Right lobe of liver (tissue), 6 donors: ENCODE measurements around the gene PHKG2. TPM values are rescaled to one million over a fixed set of nuclear protein-coding genes. Genes with fewer than 3 reads are reported as not detected.
A peak's percentile ranks its signal among the peaks of the same experiment; 100 is the strongest.

ENCODE experiments used
- ATAC-seq, 4 donors: fragments of 200-7000 bp; cut with Tn5 transposase; one replicate each; pipeline ENCODE4 v1.9.1; 2020; ENCODE audit warnings: mild to moderate bottlenecking in 4 of 4, moderate library complexity in 4 of 4
- DNase-seq, 3 donors: peaks; one replicate each; pipeline ENCODE4 v3.0.0-alpha.2; 2020
- H3K27ac ChIP-seq, 3 donors: fragments of 200-600 bp; one replicate each; pipeline ENCODE4 v1.8.0; 2022
- H3K27me3 ChIP-seq, 2 donors: fragments of 200-600 bp; one replicate each; pipeline ENCODE4 v1.8.0; 2022
- H3K36me3 ChIP-seq, 4 donors: fragments of 200-600 bp; sonication (generic) in 1 of 4; one replicate each; pipeline versions ENCODE4 v1.5.1 to v1.8.0; 2017 to 2022; ENCODE audit warnings: control low read depth in 1 of 4
- H3K4me1 ChIP-seq, 4 donors: fragments of 200-600 bp; sonication (generic) in 1 of 4; one replicate each; pipeline versions ENCODE4 v1.5.1 to v1.8.0; 2017 to 2022; ENCODE audit warnings: control low read depth in 1 of 4
- H3K4me3 ChIP-seq, 3 donors: fragments of 200-600 bp; one replicate each; pipeline ENCODE4 v1.8.0; 2022
- H3K9me3 ChIP-seq, 4 donors: fragments of 200-600 bp; sonication (generic) in 1 of 4; one replicate each; pipeline versions ENCODE4 v1.5.1 to v1.8.0; 2017 to 2022; ENCODE audit warnings: control low read depth in 1 of 4
- POLR2A ChIP-seq: fragments of 450-650 bp; IDR thresholded peaks from one replicate; pipeline ENCODE4 v1.6.1; 2017; ENCODE audit warnings: antibody characterized with exemption, mild to moderate bottlenecking
- WGBS: methylation state at CpG from one replicate; pipeline ENCODE4 v1.1.6; 2018; ENCODE audit warnings: low coverage, low lambda C conversion rate; ENCODE audit not compliant: insufficient coverage; ENCODE audit errors: missing lambda C conversion rate; 5-methylcytosine and 5-hydroxymethylcytosine counted together
- intact Hi-C, 2 donors: fragments of 100-400 bp; cut with DNase I; formaldehyde crosslinking; loops; one replicate each; pipeline versions ENCODE4 v1.11.2 to v1.14.1; 2022
- total RNA-seq, 6 experiments: library from RNA; depleted of rRNA in 2 of 6; stranded (reverse); fragments of >200 nt in 2 of 6; fragmentation: NEBNext Ultra II Directional in 3 of 6; extraction: Animal tissue kit (Norgen Biotek cat#: 25700) in 3 of 6; gene quantifications; one replicate each; pipeline versions ENCODE4 v1.1.0 to v1.2.4, GENCODE V29; 2016 to 2023
- TF ChIP-seq, protein P1 (sequence below), 4 donors: fragments of 200-600 bp in 3 of 4; fragments of 450-650 bp in 1 of 4; IDR thresholded peaks; one replicate each; pipeline versions ENCODE4 v1.5.1 to v1.8.0; 2016 to 2022; ENCODE audit warnings: antibody characterized with exemption in 4 of 4, mild to moderate bottlenecking in 2 of 4
- donor health status: DM: no; HTN: yes; CAD: no.
- donor health status: DM: no; HTN: no; CAD: no.
- donor health status: DM: no; HTN: no; CAD: no.
- donor health status: DM: no; HTN: yes; CAD: no.
- donor health status: DM: no; HTN: yes; CAD: no.

The PHKG2 gene
- total RNA-seq, 6 experiments from 2014 or later: 17.1 to 22.1 (median 18.4) TPM

GRCh38 chr16:30723725-30724355, 24.4 kb upstream of the PHKG2 start:
- H3K27me3 ChIP-seq: no peaks in the 10 kb centered on the region
- H3K4me3 ChIP-seq: no peak overlapping the region
- TF ChIP-seq, protein P1, sequence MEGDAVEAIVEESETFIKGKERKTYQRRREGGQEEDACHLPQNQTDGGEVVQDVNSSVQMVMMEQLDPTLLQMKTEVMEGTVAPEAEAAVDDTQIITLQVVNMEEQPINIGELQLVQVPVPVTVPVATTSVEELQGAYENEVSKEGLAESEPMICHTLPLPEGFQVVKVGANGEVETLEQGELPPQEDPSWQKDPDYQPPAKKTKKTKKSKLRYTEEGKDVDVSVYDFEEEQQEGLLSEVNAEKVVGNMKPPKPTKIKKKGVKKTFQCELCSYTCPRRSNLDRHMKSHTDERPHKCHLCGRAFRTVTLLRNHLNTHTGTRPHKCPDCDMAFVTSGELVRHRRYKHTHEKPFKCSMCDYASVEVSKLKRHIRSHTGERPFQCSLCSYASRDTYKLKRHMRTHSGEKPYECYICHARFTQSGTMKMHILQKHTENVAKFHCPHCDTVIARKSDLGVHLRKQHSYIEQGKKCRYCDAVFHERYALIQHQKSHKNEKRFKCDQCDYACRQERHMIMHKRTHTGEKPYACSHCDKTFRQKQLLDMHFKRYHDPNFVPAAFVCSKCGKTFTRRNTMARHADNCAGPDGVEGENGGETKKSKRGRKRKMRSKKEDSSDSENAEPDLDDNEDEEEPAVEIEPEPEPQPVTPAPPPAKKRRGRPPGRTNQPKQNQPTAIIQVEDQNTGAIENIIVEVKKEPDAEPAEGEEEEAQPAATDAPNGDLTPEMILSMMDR (IDR thresholded peaks at IDR 0.05): no peak
- no peak for TF ChIP-seq POLR2A
- H3K9me3 ChIP-seq: no peaks in the 10 kb centered on the region
- ATAC-seq: peak; percentile 3 to 7 (median 4)
- intact Hi-C loops: no loop called here
- no peak for DNase-seq
- H3K27ac ChIP-seq: no peak overlapping the region
- peaks cover 0 to 14% (median 4%) of the 10 kb centered on the region in 4 donors for H3K4me1 ChIP-seq
- peaks cover 22 to 59% (median 48%) of the 10 kb centered on the region in 4 donors for H3K36me3 ChIP-seq
- WGBS: 87% methylated on average over 11 of the region's 12 CpGs

DNA sequence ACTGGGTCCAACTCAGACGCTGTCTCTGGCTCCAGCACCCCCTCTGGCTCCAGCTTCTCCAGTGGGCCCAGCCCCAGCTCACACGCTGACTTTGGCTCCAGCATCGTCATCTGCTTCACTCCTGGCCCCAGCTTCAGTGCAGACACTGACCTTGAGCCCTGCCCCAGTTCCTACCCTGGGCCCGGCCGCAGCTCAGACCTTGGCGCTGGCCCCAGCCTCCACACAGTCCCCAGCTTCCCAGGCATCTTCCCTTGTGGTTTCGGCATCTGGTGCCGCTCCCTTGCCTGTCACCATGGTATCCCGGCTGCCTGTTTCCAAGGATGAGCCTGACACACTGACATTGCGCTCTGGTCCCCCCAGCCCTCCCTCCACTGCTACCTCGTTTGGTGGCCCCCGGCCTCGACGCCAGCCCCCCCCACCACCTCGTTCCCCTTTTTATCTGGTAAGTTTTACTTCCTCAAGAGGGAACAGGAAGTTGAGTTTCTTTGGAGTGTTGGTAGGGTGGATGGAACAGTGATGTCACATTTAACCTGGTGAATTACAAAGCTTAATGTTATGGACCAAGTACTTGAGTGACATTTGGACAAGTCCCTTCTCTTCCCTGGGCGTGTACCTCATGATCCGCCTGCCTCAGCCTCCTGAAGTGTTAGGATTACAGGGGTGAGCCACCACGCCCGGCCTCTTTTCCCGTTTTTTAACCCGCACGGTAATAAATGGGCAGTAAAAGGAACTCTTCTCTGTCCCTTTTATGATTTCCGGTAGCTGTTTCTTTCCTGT, 23.4 kb upstream of the PHKG2 start:
- Histone ChIP-seq H3K4me1 (peaks cover 0 to 18% (median 8%) of the 10 kb centered on the region in 4 donors), H3K9me3 (no peaks in the 10 kb centered on the region), H3K36me3 (peaks cover 22 to 60% (median 47%) of the 10 kb centered on the region in 4 donors), H3K27ac (no peak overlapping the region), H3K27me3 (no peaks in the 10 kb centered on the region), H3K4me3 (no peak overlapping the region)
- 55% methylated on average over 18 of the region's 23 CpGs for WGBS
- peak; percentile 43 to 80 (median 60) for ATAC-seq
- intact Hi-C loops: no loop called here
- TF ChIP-seq POLR2A: no peak
- TF ChIP-seq, protein P1 (IDR thresholded peaks at IDR 0.05): no peak
- peak; percentile 44 to 78 (median 71) for DNase-seq

DNA sequence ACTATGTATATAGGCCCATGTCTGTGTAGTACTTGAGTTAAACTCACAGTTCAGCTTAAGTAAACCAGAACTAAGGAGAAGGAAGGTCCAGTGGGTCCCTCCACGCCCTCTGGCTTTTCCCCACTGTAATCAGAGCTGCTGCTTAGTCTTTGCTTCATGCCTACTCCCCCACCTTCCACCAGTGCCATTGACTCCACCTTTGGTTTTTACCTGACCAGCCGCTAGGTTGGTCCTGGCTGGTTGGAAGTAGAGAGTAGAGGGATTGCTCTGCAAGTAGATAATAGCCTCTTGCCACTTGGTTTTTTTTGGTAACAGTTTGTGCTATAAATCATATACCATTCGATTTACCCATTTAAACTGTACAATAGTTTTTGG, 22.8 kb upstream of the PHKG2 start:
- TF ChIP-seq, protein P1 (IDR thresholded peaks at IDR 0.05): no peak
- TF ChIP-seq POLR2A: no peak
- Histone ChIP-seq H3K27ac (no peak overlapping the region), H3K4me1 (peaks cover 0 to 18% (median 8%) of the 10 kb centered on the region in 4 donors), H3K9me3 (no peaks in the 10 kb centered on the region), H3K36me3 (peaks cover 16 to 60% (median 47%) of the 10 kb centered on the region in 4 donors), H3K4me3 (no peak overlapping the region), H3K27me3 (no peaks in the 10 kb centered on the region)
- intact Hi-C loops: no loop called here
- 96% methylated on average over 2 of the region's 3 CpGs for WGBS
- ATAC-seq (no peak), DNase-seq (no peak)

- no peak for TF ChIP-seq POLR2A
- TF ChIP-seq, protein P1 (IDR thresholded peaks at IDR 0.05): no peak
- H3K9me3 ChIP-seq: no peaks in the 10 kb centered on the region
- peaks cover 0 to 18% (median 8%) of the 10 kb centered on the region in 4 donors for H3K4me1 ChIP-seq
- DNase-seq (no peak), ATAC-seq (no peak)
- no peak overlapping the region for H3K27ac ChIP-seq
- 92% methylated on average over 4 of the region's 6 CpGs for WGBS
- H3K36me3 ChIP-seq: peaks cover 0 to 60% (median 43%) of the 10 kb centered on the region in 4 donors
- no peak overlapping the region for H3K4me3 ChIP-seq
- H3K27me3 ChIP-seq: no peaks in the 10 kb centered on the region
- intact Hi-C loops: no loop called here
Measured at GRCh38 chr16:30728321-30728720, 19.9 kb upstream of the PHKG2 start.
